GM12878 (cell line): ENCODE data around the gene ZNF710. TPM values are rescaled to one million over a fixed set of nuclear protein-coding genes. Genes with fewer than 3 reads are reported as not detected.

Experiments
- ATAC-seq: fragments of 200-7000 bp; cut with Tn5 transposase; 3 replicates; pipeline ENCODE4 v1.9.1; 2020; ENCODE audit warnings: mild to moderate bottlenecking, moderate library complexity
- BruUV-seq: library from RNA; stranded (reverse); fragments of 400-500 nt; replicated peaks from 2 replicates; lab custom pipeline; 2021; lab: Mats Ljungman, UMichigan
- CTCF ChIA-PET: fragments of 300-600 bp; sonication (Branson Sonifier 250); formaldehyde crosslinking; extraction: SDS; loops from one replicate; lab custom pipeline; 2021; ENCODE audit warnings: inconsistent platforms; lab: Yijun Ruan, JAX
- POLR2A ChIA-PET: fragments of 350-600 bp; formaldehyde crosslinking; extraction: SDS; loops from one replicate; lab custom pipeline; 2021; ENCODE audit warnings: inconsistent platforms; lab: Charles Lee
- RAD21 ChIA-PET: fragments of 300-600 bp; sonication (Branson Sonifier 250); formaldehyde crosslinking; loops from one replicate; lab custom pipeline; 2023; ENCODE audit warnings: antibody characterized with exemption; ENCODE audit not compliant: unreplicated experiment; lab: Charles Lee
- SMC1A ChIA-PET: fragments of 300-600 bp; sonication (Branson Sonifier 250); formaldehyde crosslinking; loops from one replicate; lab custom pipeline; 2023; ENCODE audit not compliant: unreplicated experiment, uncharacterized antibody; lab: Charles Lee
- DNase-seq: peaks from one replicate; pipeline ENCODE4 v3.0.0-alpha.2; 2011; ENCODE audit warnings: low read depth, low spot score
- FAIRE-seq: peaks from 3 replicates; lab custom pipeline; 2011; peaks lifted over from hg19 to GRCh38; lab: Jason Lieb, UNC
- H2AFZ ChIP-seq: 2 replicates; pipeline ENCODE4 v1.6.0; 2011; ENCODE audit warnings: low read depth, low read length, control low read depth; ENCODE audit not compliant: control insufficient read depth
- H3K27ac ChIP-seq: 2 replicates; pipeline ENCODE4 v1.5.1; 2011; ENCODE audit warnings: control low read depth; ENCODE audit not compliant: control insufficient read depth, insufficient read depth
- H3K27me3 ChIP-seq, 2 experiments: replicated peaks in 1 of 2; 2 replicates each; pipeline versions ENCODE4 v1.6.0 to v1.6.1; 2011; ENCODE audit warnings: low read length in 1 of 2; ENCODE audit not compliant: control insufficient read depth in 2 of 2, insufficient read depth in 2 of 2
- H3K36me3 ChIP-seq, 2 experiments: 2 replicates each; pipeline ENCODE4 v1.5.1; 2011; ENCODE audit warnings: low read length in 1 of 2; ENCODE audit not compliant: control insufficient read depth in 2 of 2, insufficient read depth in 2 of 2
- H3K4me1 ChIP-seq: 2 replicates; pipeline ENCODE4 v1.6.1; 2011; ENCODE audit warnings: mild to moderate bottlenecking, low read length, moderate library complexity, mixed read lengths; ENCODE audit not compliant: control insufficient read depth, insufficient read depth
- H3K4me2 ChIP-seq: 2 replicates; pipeline ENCODE4 v1.6.0; 2011; ENCODE audit warnings: control low read depth; ENCODE audit not compliant: control insufficient read depth, insufficient read depth
- H3K4me3 ChIP-seq: fragments of 200-600 bp; sonication (generic); 2 replicates; pipeline ENCODE4 v1.5.1; 2016
- H3K79me2 ChIP-seq: 2 replicates; pipeline ENCODE4 v1.6.0; 2011; ENCODE audit warnings: low read length; ENCODE audit not compliant: control insufficient read depth, insufficient read depth
- H3K9ac ChIP-seq: 2 replicates; pipeline ENCODE4 v1.8.0; 2011; ENCODE audit warnings: low read length, control low read depth, mixed read lengths; ENCODE audit not compliant: control insufficient read depth, insufficient read depth
- H3K9me3 ChIP-seq: replicated peaks from 3 replicates; pipeline ENCODE4 v1.5.1; 2011; ENCODE audit warnings: mild to moderate bottlenecking, low read length; ENCODE audit not compliant: control insufficient read depth, insufficient read depth
- H4K20me1 ChIP-seq: 2 replicates; pipeline ENCODE4 v1.6.0; 2011; ENCODE audit not compliant: control insufficient read depth, insufficient read depth
- CBX3 ChIP-seq: fragments of 200-600 bp; sonication (generic); IDR thresholded peaks from 2 replicates; pipeline ENCODE4 v1.6.1; 2016; ENCODE audit warnings: low read depth, borderline replicate concordance
- CHD4 ChIP-seq: fragments of 200-600 bp; sonication (generic); IDR thresholded peaks from 2 replicates; pipeline ENCODE4 v1.6.1; 2016; ENCODE audit warnings: mild to moderate bottlenecking
- ELK1 ChIP-seq: IDR thresholded peaks from 2 replicates; pipeline ENCODE4 v1.6.1; 2012; ENCODE audit warnings: low read depth, low read length, improper control_type of control experiment
- ETV6 ChIP-seq, 2 experiments: fragments of 450-650 bp in 1 of 2; IDR thresholded peaks in 1 of 2; conservative IDR thresholded peaks in 1 of 2; 2 replicates each; pipeline ENCODE4 v1.6.1; 2014; ENCODE audit warnings: antibody characterized with exemption in 1 of 2, borderline replicate concordance in 1 of 2, low read depth in 1 of 2, mild to moderate bottlenecking in 1 of 2, moderate library complexity in 1 of 2
- FOS ChIP-seq: IDR thresholded peaks from 3 replicates; pipeline ENCODE4 v1.6.1; 2011; ENCODE audit warnings: borderline replicate concordance; ENCODE audit not compliant: insufficient read length; ENCODE audit errors: extremely low read depth
- HCFC1 ChIP-seq: fragments of 150-350 bp; IDR thresholded peaks from 2 replicates; pipeline ENCODE4 v1.6.1; 2014; ENCODE audit warnings: low read length
- IKZF2 ChIP-seq, 2 experiments: fragments of 450-650 bp; IDR thresholded peaks; 2 replicates each; pipeline ENCODE4 v1.6.1; 2017; ENCODE audit warnings: mild to moderate bottlenecking in 2 of 2, moderate library complexity in 2 of 2
- JUNB ChIP-seq: IDR thresholded peaks from 2 replicates; pipeline ENCODE4 v1.6.1; 2016; ENCODE audit warnings: antibody characterized with exemption, mild to moderate bottlenecking
- NFXL1 ChIP-seq: fragments of 450-650 bp; IDR thresholded peaks from 2 replicates; pipeline ENCODE4 v1.6.1; 2017; ENCODE audit warnings: antibody characterized with exemption, mild to moderate bottlenecking, borderline replicate concordance
- NFYB ChIP-seq: IDR thresholded peaks from 2 replicates; pipeline ENCODE4 v1.6.1; 2011; ENCODE audit warnings: low read depth, mild to moderate bottlenecking, low read length, improper control_type of control experiment, moderate library complexity; ENCODE audit not compliant: insufficient read depth
- POLR2A ChIP-seq: IDR thresholded peaks from 2 replicates; pipeline ENCODE4 v1.6.1; 2011; ENCODE audit warnings: low read depth, mild to moderate bottlenecking, low read length
- SKIL ChIP-seq: fragments of 450-650 bp; IDR thresholded peaks from 2 replicates; pipeline ENCODE4 v1.6.1; 2017; ENCODE audit warnings: mild to moderate bottlenecking, low read depth, inconsistent platforms; ENCODE audit not compliant: poor library complexity, severe bottlenecking
- SP1 ChIP-seq: IDR thresholded peaks from one replicate; pipeline ENCODE4 v1.6.1; 2011; ENCODE audit warnings: low read depth, low read length
- SREBF1 ChIP-seq: IDR thresholded peaks from 2 replicates; pipeline ENCODE4 v1.6.1; 2012; ENCODE audit warnings: mild to moderate bottlenecking, low read length
- SUZ12 ChIP-seq: fragments of 200-600 bp; sonication (generic); IDR thresholded peaks from one replicate; pipeline ENCODE4 v1.6.1; 2018; ENCODE audit warnings: antibody characterized with exemption, mild to moderate bottlenecking; ENCODE audit not compliant: unreplicated experiment
- TAF1 ChIP-seq: IDR thresholded peaks from 2 replicates; pipeline ENCODE4 v1.6.1; 2011; ENCODE audit warnings: mild to moderate bottlenecking, low read depth, low read length, borderline replicate concordance
- TCF7 ChIP-seq: IDR thresholded peaks from 2 replicates; pipeline ENCODE4 v1.6.1; 2014; ENCODE audit warnings: antibody characterized with exemption, borderline replicate concordance
- whole genome bisulfite sequencing: methylation state at CpG from one replicate; pipeline ENCODE4 v1.1.6; 2016; ENCODE audit warnings: low lambda C conversion rate; ENCODE audit not compliant: insufficient replicate concordance, insufficient coverage; ENCODE audit errors: missing lambda C conversion rate; 5-methylcytosine and 5-hydroxymethylcytosine counted together
- in situ Hi-C: fragments of 300-500 bp; cut with MboI; formaldehyde crosslinking; loops from 9 replicates; pipeline ENCODE4 v1.14.3; 2018; ENCODE audit warnings: mixed read lengths
- intact Hi-C: fragments of 100-400 bp; cut with micrococcal nuclease; formaldehyde crosslinking; loops from one replicate; pipeline ENCODE4 v1.14.2; 2022; ENCODE audit not compliant: unreplicated experiment
- polyA plus RNA-seq, 11 experiments: library from polyadenylated mRNA; depleted of rRNA in 4 of 11; unstranded in 6 of 11; stranded (reverse) in 5 of 11; fragments of >200 nt; fragmentation: Nextera tagmentation in 4 of 11; fragmentation: Illumina TruSeq in 1 of 11; extraction: Ambion mirVana in 4 of 11; extraction: Trizol in 1 of 11; gene quantifications; 1 replicate in 1 of 11; 2 replicates in 10 of 11; pipeline versions ENCODE4 v1.2.1 to v1.2.3, GENCODE V29; 2011 to 2016; ENCODE audit warnings: inconsistent platforms in 2 of 11, missing spikeins in 2 of 11, low read depth in 1 of 11
- total RNA-seq, 4 experiments: library from RNA; depleted of rRNA in 3 of 4; stranded (reverse); fragments of >200 nt in 3 of 4; fragmentation: Illumina TruSeq in 1 of 4; extraction: Trizol in 1 of 4; gene quantifications; 2 replicates each; pipeline versions ENCODE4 v1.2.1 to v1.2.3, GENCODE V29; 2013 to 2021

ZNF710 gene
- total and polyA plus RNA-seq, 10 of the 15 experiments (the other 5 are each of a cell fraction or from before 2014, with no cell fraction given), result 1.4 to 43.5 (median 9.8) TPM

- TF ChIP-seq TAF1 (peak; percentile 56; the same call in 1 of the 2 replicates), CBX3 (no peak), CHD4 (no peak), SUZ12 (no peak), POLR2A (peak; percentile 80), IKZF2 (IDR thresholded peaks at IDR 0.05) (peak; percentile 99), TCF7 (no peak), HCFC1 (no peak)
These were observed 58.3 kb downstream of the ZNF710 start (continued) for GRCh38 chr15:90059208-90059985.

- H3K36me3 ChIP-seq, result peaks cover 1 to 4% of the 10 kb centered on the region in 2 experiments
- no peaks in the 10 kb centered on the region for H4K20me1 ChIP-seq
- ATAC-seq, result no peak
- POLR2A ChIA-PET, result interaction anchor here (0.8 to 1.3 kb wide), 2 partner anchors 14 to 486 kb away, joined by 3 read pairs; partner anchors contain the start of gene TICRR
- no peak overlapping the region for H3K4me3 ChIP-seq
- RAD21 ChIA-PET, result interaction anchor here (0.8 to 2.8 kb wide), 2 partner anchors 23 to 29 kb away, joined by 3 to 14 read pairs; no protein-coding TSS in a partner anchor
- in situ Hi-C loops, result no loop called here
- H3K27ac ChIP-seq, result peak overlapping the region; percentile 79
- H3K79me2 ChIP-seq, result peaks cover 42% of the 10 kb centered on the region
- WGBS, result 78% methylated on average over 3 of the region's 3 CpGs
- no peak for FAIRE-seq
- intact Hi-C loops, result no loop called here
- DNase-seq, result no peak
- no peaks in the 10 kb centered on the region for H3K9me3 ChIP-seq
- CTCF ChIA-PET, result interaction anchor here (1.2 to 2.8 kb wide), 3 partner anchors 39 to 162 kb away, joined by 3 to 10 read pairs (median 4); no protein-coding TSS in a partner anchor
- H3K27me3 ChIP-seq, result no peaks in the 10 kb centered on the region
- no TSS peak for BruUV-seq
- no peak overlapping the region for H3K9ac ChIP-seq
- H3K4me1 ChIP-seq, result peaks cover 60% of the 10 kb centered on the region
- H3K4me2 ChIP-seq, result no peak overlapping the region
- SMC1A ChIA-PET, result interaction anchor here (2.1 to 3.4 kb wide), 3 partner anchors 9 to 57 kb away, joined by 9 to 22 read pairs (median 15); no protein-coding TSS in a partner anchor
- H2AFZ ChIP-seq, result no peak overlapping the region
- no peak for TF ChIP-seq NFYB
- no peak for TF ChIP-seq SREBF1
- no peak for TF ChIP-seq SKIL
- no peak for TF ChIP-seq JUNB
- no peak for TF ChIP-seq SP1
- no peak for TF ChIP-seq NFXL1
- TF ChIP-seq ETV6 (conservative IDR thresholded peaks at IDR 0.05 in 1 of 2, IDR thresholded peaks at IDR 0.05 in 1 of 2; ENCODE audit: borderline replicate concordance in 1 of 2, low read depth in 1 of 2), result no peak
- TF ChIP-seq FOS, result no peak
- no peak for TF ChIP-seq IKZF2 (IDR thresholded peaks at IDR 0.05)
- TF ChIP-seq ELK1, result no peak
These were observed 59.7 kb downstream of the ZNF710 start for GRCh38 chr15:90060797-90061196.
